Transverse colon (tissue), 4 donors: ENCODE results near the gene PLK2. TPM values are rescaled to one million over a fixed set of nuclear protein-coding genes. Genes with fewer than 3 reads are reported as not detected.

ENCODE experiments used
- DNase-seq: peaks from one replicate; pipeline ENCODE4 v3.0.0-alpha.2; 2019
- H3K27ac ChIP-seq, 4 donors: fragments of 200-600 bp; sonication (generic); 2 replicates each; pipeline ENCODE4 v1.5.1; 2016 to 2018; ENCODE audit warnings: inconsistent platforms in 4 of 4
- H3K27me3 ChIP-seq: fragments of 200-600 bp; sonication (generic); 2 replicates; pipeline ENCODE4 v1.5.1; 2017; ENCODE audit warnings: inconsistent platforms
- H3K36me3 ChIP-seq, 4 donors: fragments of 200-600 bp; sonication (generic); 2 replicates each; pipeline ENCODE4 v1.5.1; 2017 to 2019; ENCODE audit warnings: inconsistent platforms in 4 of 4
- H3K4me1 ChIP-seq, 4 donors: fragments of 200-600 bp; sonication (generic); 2 replicates each; pipeline ENCODE4 v1.5.1; 2017 to 2020; ENCODE audit warnings: inconsistent platforms in 4 of 4
- H3K4me3 ChIP-seq, 4 donors: fragments of 200-600 bp; sonication (generic); 1 replicate in 1 of 4; 2 replicates in 3 of 4; pipeline versions ENCODE4 v1.5.1 to v1.6.1; 2017 to 2019; ENCODE audit warnings: inconsistent platforms in 4 of 4
- H3K9me3 ChIP-seq, 2 donors: fragments of 200-600 bp; sonication (generic); 2 replicates each; pipeline ENCODE4 v1.5.1; 2017 to 2019; ENCODE audit warnings: inconsistent platforms in 2 of 2
- CTCF ChIP-seq, 5 experiments: fragments of 200-600 bp in 3 of 5; fragments of 450-650 bp in 2 of 5; sonication (generic) in 3 of 5; IDR thresholded peaks; 1 replicate in 2 of 5; 2 replicates in 3 of 5; pipeline ENCODE4 v1.5.1; 2016 to 2017; ENCODE audit warnings: antibody characterized with exemption in 5 of 5, inconsistent platforms in 3 of 5, mild to moderate bottlenecking in 2 of 5, moderate library complexity in 1 of 5
- EP300 ChIP-seq: sonication (generic); formaldehyde crosslinking; IDR thresholded peaks from one replicate; pipeline ENCODE4 v1.6.1; 2017; ENCODE audit warnings: antibody characterized with exemption, low read depth
- POLR2A ChIP-seq: fragments of 450-650 bp; IDR thresholded peaks from one replicate; pipeline ENCODE4 v1.6.1; 2016; ENCODE audit warnings: antibody characterized with exemption, mild to moderate bottlenecking, moderate library complexity
- POLR2AphosphoS5 ChIP-seq, 3 donors: sonication (generic); formaldehyde crosslinking; IDR thresholded peaks; one replicate each; pipeline ENCODE4 v1.6.1; 2016; ENCODE audit warnings: antibody characterized with exemption in 3 of 3
- WGBS, 2 donors: methylation state at CpG; one replicate each; pipeline ENCODE4 v1.1.5; 2018; ENCODE audit warnings: low coverage in 1 of 2; 5-methylcytosine and 5-hydroxymethylcytosine counted together
- in situ Hi-C, 4 donors: fragments of 200-750 bp; cut with MboI; loops; one replicate each; pipeline versions ENCODE4 v1.15.0 to v1.15.1; 2017; ENCODE audit warnings: low sequenced_read_pairs in 3 of 4, low pct_ligation_motif_present in 1 of 4, low pct_unique_long_range_greater_than_20kb in 1 of 4
- intact Hi-C: fragments of 100-400 bp; cut with DNase I; formaldehyde crosslinking; loops from one replicate; pipeline ENCODE4 v1.15.1; 2023; ENCODE audit warnings: low total_unique reads
- total RNA-seq, 4 donors: library from RNA; depleted of rRNA; stranded (reverse); fragments of >200 nt; gene quantifications; one replicate each; pipeline ENCODE4 v1.1.0, GENCODE V29; 2016

The PLK2 gene
- total RNA-seq, 4 donors from 2014 or later = 6.0 to 78.6 (median 40.6) TPM

DNA sequence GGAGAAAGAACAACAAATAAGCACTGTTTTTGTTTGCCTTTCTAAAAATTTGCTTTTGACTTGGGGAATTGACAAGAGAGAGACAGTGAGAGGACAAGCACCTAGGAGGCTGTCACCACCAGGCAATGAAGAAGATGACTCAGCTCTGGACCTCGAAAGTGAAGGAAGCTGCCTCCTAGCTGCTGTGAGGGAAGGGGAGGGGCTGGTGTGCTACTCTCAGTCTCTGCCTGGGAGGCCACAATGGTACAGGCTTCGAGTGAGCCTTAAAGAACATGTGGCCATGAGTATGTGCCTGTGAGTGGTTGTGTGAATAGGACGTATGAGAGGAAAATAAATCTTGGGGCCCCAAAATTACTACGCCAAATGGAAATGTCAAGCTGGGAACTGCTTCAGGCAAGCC lies 7.1 kb upstream of the PLK2 start:
- in situ Hi-C loops = loop anchor here (10.0 to 25.0 kb wide), 6 partner anchors 580 to 1172 kb away; no protein-coding TSS in a partner anchor
- intact Hi-C loops = no loop called here
- no peaks in the 10 kb centered on the region for H3K27me3 ChIP-seq
- DNase-seq = peak; percentile 29
- H3K4me3 ChIP-seq = no peak overlapping the region
- H3K4me1 ChIP-seq = peaks cover 0 to 9% (median 3%) of the 10 kb centered on the region in 4 donors
- TF ChIP-seq CTCF (IDR thresholded peaks at IDR 0.05) (no peak), EP300 (no peak), POLR2AphosphoS5 (IDR thresholded peaks at IDR 0.05) (no peak), POLR2A (no peak)
- WGBS, 2 donors = 48% methylated on average over 4 of the region's 4 CpGs; no CpG with 5 or more reads in 1 of the 2 donors
- H3K27ac ChIP-seq = no peak overlapping the region
- H3K36me3 ChIP-seq = no peaks in the 10 kb centered on the region
- no peaks in the 10 kb centered on the region for H3K9me3 ChIP-seq

DNA sequence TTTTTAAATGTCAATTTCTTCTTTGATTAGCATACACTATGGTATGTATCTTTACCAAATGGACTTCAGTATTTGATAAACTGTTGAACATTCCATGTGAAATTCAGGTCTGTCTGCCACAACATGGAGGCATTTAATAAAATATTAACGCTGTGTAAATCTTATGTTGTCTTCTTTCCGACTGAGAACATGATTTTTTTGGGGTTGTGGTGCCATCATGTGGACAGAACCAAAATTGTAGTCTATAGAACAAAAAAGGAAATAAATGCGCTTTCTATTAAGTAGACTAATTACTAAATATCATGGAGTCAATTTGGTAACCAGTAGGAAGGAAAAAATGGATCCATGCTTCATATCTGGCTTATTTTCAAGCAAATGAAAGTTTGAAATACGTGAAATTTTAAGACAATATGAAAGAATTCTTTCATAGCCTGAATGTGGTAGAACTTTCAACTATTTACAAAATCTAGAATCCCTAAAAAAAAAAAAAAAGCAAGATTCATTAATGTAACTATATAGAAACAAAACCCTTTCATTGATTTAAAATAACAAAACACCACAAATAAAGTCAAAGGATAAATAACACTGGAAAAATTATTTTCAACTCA lies 2.8 kb upstream of the PLK2 start:
- Histone ChIP-seq H3K4me1 (peaks cover 0 to 21% (median 9%) of the 10 kb centered on the region in 4 donors), H3K36me3 (no peaks in the 10 kb centered on the region), H3K4me3 (no peak overlapping the region), H3K27ac (peak overlapping the region; percentile 93 to 97 (median 96)), H3K9me3 (no peaks in the 10 kb centered on the region), H3K27me3 (no peaks in the 10 kb centered on the region)
- TF ChIP-seq EP300 (no peak), CTCF (IDR thresholded peaks at IDR 0.05) (peak; percentile 54 to 80 (median 61))
- in situ Hi-C loops (loop anchor here (10.0 to 25.0 kb wide), 6 partner anchors 575 to 1168 kb away; no protein-coding TSS in a partner anchor), intact Hi-C loops (loop anchor here (5.0 kb wide), 1 partner anchor 685 kb away; no protein-coding TSS in a partner anchor)
- DNase-seq = peak; percentile 32
- 6 to 11% methylated on average over 4 of the region's 4 CpGs for WGBS, 2 donors

GRCh38 chr5:58462154-58462553 lies 2.3 kb upstream of the PLK2 start:
- DNase-seq = peak; percentile 15
- WGBS, 2 donors = 42 to 43% methylated on average over 3 of the region's 3 CpGs
- intact Hi-C loops = loop anchor here (5.0 kb wide), 1 partner anchor 685 kb away; no protein-coding TSS in a partner anchor
- H3K36me3 ChIP-seq = no peaks in the 10 kb centered on the region
- in situ Hi-C loops = loop anchor here (10.0 to 25.0 kb wide), 6 partner anchors 575 to 1167 kb away; no protein-coding TSS in a partner anchor
- peak in 2 of 3 donors; percentile 58 to 83 for TF ChIP-seq POLR2AphosphoS5 (IDR thresholded peaks at IDR 0.05)
- TF ChIP-seq EP300 = no peak
- peak; percentile 43 for TF ChIP-seq POLR2A
- TF ChIP-seq CTCF (IDR thresholded peaks at IDR 0.05) = no peak
- no peaks in the 10 kb centered on the region for H3K9me3 ChIP-seq
- peak overlapping the region; percentile 93 to 97 (median 96) for H3K27ac ChIP-seq
- no peak overlapping the region for H3K4me3 ChIP-seq
- H3K4me1 ChIP-seq = peaks cover 0 to 21% (median 9%) of the 10 kb centered on the region in 4 donors
- no peaks in the 10 kb centered on the region for H3K27me3 ChIP-seq

- WGBS, 2 donors = 11 to 44% methylated on average over 3 to 18 of the region's 30 CpGs
- intact Hi-C loops = loop anchor here (1.0 to 5.0 kb wide), 2 partner anchors 684 to 1163 kb away; no protein-coding TSS in a partner anchor
- Histone ChIP-seq H3K9me3 (no peaks in the 10 kb centered on the region), H3K4me3 (peak overlapping the region; percentile 56 to 90 (median 82)), H3K4me1 (peaks cover 0 to 25% (median 9%) of the 10 kb centered on the region in 4 donors), H3K36me3 (peaks cover 0 to 3% (median 0%) of the 10 kb centered on the region in 4 donors), H3K27ac (peak overlapping the region; percentile 93 to 97 (median 96)), H3K27me3 (no peaks in the 10 kb centered on the region)
- in situ Hi-C loops = loop anchor here (10.0 to 25.0 kb wide), 6 partner anchors 574 to 1166 kb away; no protein-coding TSS in a partner anchor
- peak; percentile 95 for DNase-seq
- peak in 2 of 3 donors; percentile 14 to 27 for TF ChIP-seq POLR2AphosphoS5 (IDR thresholded peaks at IDR 0.05)
- TF ChIP-seq CTCF (IDR thresholded peaks at IDR 0.05) = peak; percentile 56 to 81 (median 68)
- no peak for TF ChIP-seq POLR2A
Measured at GRCh38 chr5:58460732-58461286, 923 bp upstream of the PLK2 start.
